CD4-positive, alpha-beta T cell treated with Interferon gamma for 1 hour (primary cell): ENCODE measurements around the gene ARMC12.
"Not testable (repeated sequence)": the region's sequence is repeated elsewhere in the genome, so short reads cannot be mapped to it uniquely, and the experiment has no call there.

Source experiments
- DNase-seq: peaks from one replicate; pipeline ENCODE4 v3.0.0-alpha.2; 2020

The ARMC12 gene

GRCh38 chr6:35736982-35737412 lies at the start of gene ARMC12:
Gene ARMC12, plus strand, starts transcription at chr6:35737032. Its CDS starts 77 bp downstream, at chr6:35737109.
- DNase-seq = no peak

GRCh38 chr6:35687658-35688604 lies 48.9 kb upstream of the ARMC12 start:
- DNase-seq = peak; percentile 58

- DNase-seq = peak; percentile 88
Observed at GRCh38 chr6:35688605-35689322, 48.1 kb upstream of the ARMC12 start, which contains the start of gene FKBP5. Gene FKBP5, minus strand, starts transcription at chr6:35688915. Its CDS starts 46,091 bp downstream, at chr6:35642824.

- DNase-seq = not testable (repeated sequence)
Observed at GRCh38 chr6:35690006-35690405, 46.8 kb upstream of the ARMC12 start.

GRCh38 chr6:35690484-35690883 lies 46.3 kb upstream of the ARMC12 start:
- DNase-seq = no peak

GRCh38 chr6:35691027-35691824 lies 45.6 kb upstream of the ARMC12 start:
- peak; percentile 19 for DNase-seq

GRCh38 chr6:35694462-35694861 lies 42.4 kb upstream of the ARMC12 start:
- DNase-seq = no peak

GRCh38 chr6:35698430-35698829 lies 38.4 kb upstream of the ARMC12 start:
- not testable (repeated sequence) for DNase-seq

- DNase-seq = no peak
Observed at GRCh38 chr6:35698858-35699257, 38.0 kb upstream of the ARMC12 start.

- DNase-seq = no peak
Observed at GRCh38 chr6:35703554-35703953, 33.3 kb upstream of the ARMC12 start.

GRCh38 chr6:35706468-35706867 lies 30.4 kb upstream of the ARMC12 start:
- DNase-seq = no peak

- DNase-seq = no peak
Observed at GRCh38 chr6:35707714-35708407, 29.0 kb upstream of the ARMC12 start.

GRCh38 chr6:35708585-35708984 lies 28.2 kb upstream of the ARMC12 start:
- no peak for DNase-seq

- DNase-seq = no peak
Observed at GRCh38 chr6:35710241-35710847, 26.5 kb upstream of the ARMC12 start.

GRCh38 chr6:35711731-35712130 lies 25.1 kb upstream of the ARMC12 start:
- no peak for DNase-seq

GRCh38 chr6:35713006-35713767 lies 23.6 kb upstream of the ARMC12 start:
- DNase-seq = no peak

- DNase-seq = no peak
Observed at GRCh38 chr6:35716798-35717197, 20.0 kb upstream of the ARMC12 start.

- DNase-seq = no peak
Observed at GRCh38 chr6:35717449-35718374, 19.1 kb upstream of the ARMC12 start.

- DNase-seq = no peak
Observed at GRCh38 chr6:35718375-35718736, 18.5 kb upstream of the ARMC12 start.

- DNase-seq = no peak
Observed at GRCh38 chr6:35718911-35719381, 17.9 kb upstream of the ARMC12 start.
